ENCODE measurements around the gene RNU1-3.

GRCh38 chr1:16630661-16631247 is 36.0 kb downstream of the RNU1-3 start:
- no peak for TF ChIP-seq CREB1 (IDR thresholded peaks at IDR 0.05)
- TF ChIP-seq, protein P1, sequence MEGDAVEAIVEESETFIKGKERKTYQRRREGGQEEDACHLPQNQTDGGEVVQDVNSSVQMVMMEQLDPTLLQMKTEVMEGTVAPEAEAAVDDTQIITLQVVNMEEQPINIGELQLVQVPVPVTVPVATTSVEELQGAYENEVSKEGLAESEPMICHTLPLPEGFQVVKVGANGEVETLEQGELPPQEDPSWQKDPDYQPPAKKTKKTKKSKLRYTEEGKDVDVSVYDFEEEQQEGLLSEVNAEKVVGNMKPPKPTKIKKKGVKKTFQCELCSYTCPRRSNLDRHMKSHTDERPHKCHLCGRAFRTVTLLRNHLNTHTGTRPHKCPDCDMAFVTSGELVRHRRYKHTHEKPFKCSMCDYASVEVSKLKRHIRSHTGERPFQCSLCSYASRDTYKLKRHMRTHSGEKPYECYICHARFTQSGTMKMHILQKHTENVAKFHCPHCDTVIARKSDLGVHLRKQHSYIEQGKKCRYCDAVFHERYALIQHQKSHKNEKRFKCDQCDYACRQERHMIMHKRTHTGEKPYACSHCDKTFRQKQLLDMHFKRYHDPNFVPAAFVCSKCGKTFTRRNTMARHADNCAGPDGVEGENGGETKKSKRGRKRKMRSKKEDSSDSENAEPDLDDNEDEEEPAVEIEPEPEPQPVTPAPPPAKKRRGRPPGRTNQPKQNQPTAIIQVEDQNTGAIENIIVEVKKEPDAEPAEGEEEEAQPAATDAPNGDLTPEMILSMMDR (IDR thresholded peaks at IDR 0.05; ENCODE audit: control extremely low read depth in 1 of 3, insufficient read depth in 1 of 3, low read depth in 1 of 3, low read length in 3 of 3): no peak
- no peak for TF ChIP-seq POLR2AphosphoS5 (IDR thresholded peaks at IDR 0.05; ENCODE audit: low read depth, low read length)

Measured in H1 (cell line).